HK-2 (cell line): Measurements from ENCODE around the gene CRYBB2.
"Not testable (repeated sequence)": the region's sequence is repeated elsewhere in the genome, so short reads cannot be mapped to it uniquely, and the experiment has no call there.

Source experiments
- DNase-seq: peaks from one replicate; pipeline ENCODE4 v3.0.0-alpha.2; 2018; ENCODE audit not compliant: unreplicated experiment

CRYBB2 gene

GRCh38 chr22:25233706-25234105 is 14.3 kb downstream of the CRYBB2 start:
- DNase-seq = not testable (repeated sequence)

- peak; percentile 80 for DNase-seq
Observed at GRCh38 chr22:25235547-25236290, 16.3 kb downstream of the CRYBB2 start.

- no peak for DNase-seq
Observed at GRCh38 chr22:25236417-25236816, 17.0 kb downstream of the CRYBB2 start.

GRCh38 chr22:25237503-25237902 is 18.1 kb downstream of the CRYBB2 start:
- DNase-seq = no peak

GRCh38 chr22:25238058-25238457 is 18.6 kb downstream of the CRYBB2 start:
- DNase-seq = not testable (repeated sequence)

GRCh38 chr22:25255169-25255568 is 35.7 kb downstream of the CRYBB2 start:
- DNase-seq = not testable (repeated sequence)

- DNase-seq = not testable (repeated sequence)
Observed at GRCh38 chr22:25267567-25267966, 48.1 kb downstream of the CRYBB2 start.

GRCh38 chr22:25268902-25269301 is 49.5 kb downstream of the CRYBB2 start:
- not testable (repeated sequence) for DNase-seq

GRCh38 chr22:25270061-25270460 is 50.6 kb downstream of the CRYBB2 start:
- DNase-seq = not testable (repeated sequence)

- DNase-seq = not testable (repeated sequence)
Observed at GRCh38 chr22:25273231-25273630, 53.8 kb downstream of the CRYBB2 start.

GRCh38 chr22:25273928-25274327 is 54.5 kb downstream of the CRYBB2 start:
- not testable (repeated sequence) for DNase-seq

GRCh38 chr22:25280118-25280517 is 60.7 kb downstream of the CRYBB2 start:
- not testable (repeated sequence) for DNase-seq
